Measurements from ENCODE around the gene TMEM150A. TPM values are rescaled to one million over a fixed set of nuclear protein-coding genes. Genes with fewer than 3 reads are reported as not detected.

TMEM150A gene
- total RNA-seq, 1 experiment from 2014 or later, result 25.3 TPM

DNA sequence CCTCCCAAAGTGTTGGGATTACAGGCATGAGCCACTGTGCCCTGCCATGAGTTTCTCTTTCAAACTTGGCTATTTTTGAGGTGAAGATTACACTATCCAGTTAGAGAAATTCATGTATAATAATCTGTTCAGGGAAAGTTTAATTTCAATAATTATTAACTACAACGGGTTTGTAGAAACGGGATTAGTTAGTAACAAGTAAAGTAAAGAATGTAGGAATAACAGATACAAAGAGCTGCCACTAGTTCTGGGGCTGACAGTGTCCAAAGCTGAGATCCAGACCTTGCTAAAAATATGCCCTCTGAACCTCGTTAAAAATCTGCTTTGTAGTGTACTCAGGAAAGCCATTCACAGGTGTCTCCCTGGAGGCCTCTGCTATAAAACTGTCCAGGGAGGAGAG lies 48.6 kb upstream of the TMEM150A start:
- no peak for DNase-seq
- ChIA-PET CTCF (interaction anchor here (0.6 to 3.6 kb wide), 2 partner anchors 13 to 14 kb away, joined by 5 to 12 read pairs; no protein-coding TSS in a partner anchor), POLR2A (no interaction called here)
- intact Hi-C loops (cut with micrococcal nuclease; ENCODE audit: unreplicated experiment), result no loop called here
- H3K4me1 Mint-ChIP-seq (ENCODE audit: low read depth, unreplicated experiment), result peaks cover 12% of the 10 kb centered on the region
- Histone ChIP-seq H3K4me1 (0 out of 2 replicates have a peak, but pooled peaks cover 5% of the 10 kb centered on the region), H3K36me3 (ENCODE audit: control insufficient read depth, insufficient read depth, low read length) (peaks cover 4% of the 10 kb centered on the region; the same call in 1 of the 2 replicates), H3K9me3 (no peaks in the 10 kb centered on the region), H3K27me3 (replicated peaks; ENCODE audit: control insufficient read depth, insufficient read depth, low read length) (no peaks in the 10 kb centered on the region), H3K4me3 (ENCODE audit: low read depth, low read length) (no peak overlapping the region)
- peaks cover 82% of the 10 kb centered on the region for H3K36me3 Mint-ChIP-seq (ENCODE audit: insufficient read depth, unreplicated experiment)
- BruUV-seq (replicated peaks), result no TSS peak
- H3K27me3 Mint-ChIP-seq (ENCODE audit: insufficient read depth, unreplicated experiment), result no peaks in the 10 kb centered on the region
- H3K9me3 Mint-ChIP-seq (ENCODE audit: unreplicated experiment), result no peaks in the 10 kb centered on the region
- TF ChIP-seq, protein P1, sequence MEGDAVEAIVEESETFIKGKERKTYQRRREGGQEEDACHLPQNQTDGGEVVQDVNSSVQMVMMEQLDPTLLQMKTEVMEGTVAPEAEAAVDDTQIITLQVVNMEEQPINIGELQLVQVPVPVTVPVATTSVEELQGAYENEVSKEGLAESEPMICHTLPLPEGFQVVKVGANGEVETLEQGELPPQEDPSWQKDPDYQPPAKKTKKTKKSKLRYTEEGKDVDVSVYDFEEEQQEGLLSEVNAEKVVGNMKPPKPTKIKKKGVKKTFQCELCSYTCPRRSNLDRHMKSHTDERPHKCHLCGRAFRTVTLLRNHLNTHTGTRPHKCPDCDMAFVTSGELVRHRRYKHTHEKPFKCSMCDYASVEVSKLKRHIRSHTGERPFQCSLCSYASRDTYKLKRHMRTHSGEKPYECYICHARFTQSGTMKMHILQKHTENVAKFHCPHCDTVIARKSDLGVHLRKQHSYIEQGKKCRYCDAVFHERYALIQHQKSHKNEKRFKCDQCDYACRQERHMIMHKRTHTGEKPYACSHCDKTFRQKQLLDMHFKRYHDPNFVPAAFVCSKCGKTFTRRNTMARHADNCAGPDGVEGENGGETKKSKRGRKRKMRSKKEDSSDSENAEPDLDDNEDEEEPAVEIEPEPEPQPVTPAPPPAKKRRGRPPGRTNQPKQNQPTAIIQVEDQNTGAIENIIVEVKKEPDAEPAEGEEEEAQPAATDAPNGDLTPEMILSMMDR (IDR thresholded peaks at IDR 0.05; ENCODE audit: insufficient read depth in 1 of 2, low read depth in 1 of 2, low read length in 1 of 2, severe bottlenecking in 1 of 2, unreplicated experiment in 1 of 2), result no peak
- no peak overlapping the region for H3K4me3 Mint-ChIP-seq (ENCODE audit: unreplicated experiment)
- no peak overlapping the region for H3K27ac Mint-ChIP-seq (ENCODE audit: unreplicated experiment)

DNA sequence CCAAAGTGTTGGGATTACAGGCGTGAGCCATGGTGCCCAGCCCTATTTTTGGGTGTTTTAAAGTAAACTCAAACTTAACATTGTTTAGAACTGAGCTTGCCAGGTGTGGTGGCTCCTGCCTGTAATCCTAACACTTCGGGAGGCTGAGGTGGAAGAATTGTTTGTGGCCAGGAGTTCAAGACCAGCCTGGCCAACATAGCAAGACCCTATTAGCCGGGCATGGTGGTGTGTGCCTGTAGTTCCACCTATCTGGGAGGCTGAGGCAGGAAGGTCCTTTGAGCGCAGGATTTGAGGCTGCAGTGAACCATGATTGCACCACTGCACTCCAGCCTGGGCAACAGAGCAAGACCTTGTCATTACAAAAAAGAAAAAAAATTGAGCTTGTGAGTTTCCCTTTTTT lies 48.0 kb upstream of the TMEM150A start:
- H3K27me3 ChIP-seq (replicated peaks; ENCODE audit: control insufficient read depth, insufficient read depth, low read length), result no peaks in the 10 kb centered on the region
- peaks cover 4% of the 10 kb centered on the region for H3K36me3 ChIP-seq (ENCODE audit: control insufficient read depth, insufficient read depth, low read length)
- CTCF ChIA-PET, result interaction anchor here (0.6 to 3.6 kb wide), 2 partner anchors 13 kb away, joined by 5 to 12 read pairs; no protein-coding TSS in a partner anchor
- DNase-seq, result no peak
- no peaks in the 10 kb centered on the region for H3K9me3 Mint-ChIP-seq (ENCODE audit: unreplicated experiment)
- H3K36me3 Mint-ChIP-seq (ENCODE audit: insufficient read depth, unreplicated experiment), result peaks cover 89% of the 10 kb centered on the region
- TF ChIP-seq, protein P1 (IDR thresholded peaks at IDR 0.05; ENCODE audit: insufficient read depth in 1 of 2, low read depth in 1 of 2, low read length in 1 of 2, severe bottlenecking in 1 of 2, unreplicated experiment in 1 of 2), result no peak
- peaks cover 12% of the 10 kb centered on the region for H3K4me1 Mint-ChIP-seq (ENCODE audit: low read depth, unreplicated experiment)
- no peak overlapping the region for H3K4me3 ChIP-seq (ENCODE audit: low read depth, low read length)
- no peaks in the 10 kb centered on the region for H3K9me3 ChIP-seq
- intact Hi-C loops (cut with micrococcal nuclease; ENCODE audit: unreplicated experiment), result no loop called here
- POLR2A ChIA-PET, result interaction anchor here (0.6 kb wide), 1 partner anchor 87 kb away, joined by 4 read pairs; no protein-coding TSS in a partner anchor
- H3K4me3 Mint-ChIP-seq (ENCODE audit: unreplicated experiment), result no peak overlapping the region
- H3K27ac Mint-ChIP-seq (ENCODE audit: unreplicated experiment), result no peak overlapping the region
- H3K4me1 ChIP-seq, result 0 out of 2 replicates have a peak, but pooled peaks cover 5% of the 10 kb centered on the region
- BruUV-seq (replicated peaks), result no TSS peak
- H3K27me3 Mint-ChIP-seq (ENCODE audit: insufficient read depth, unreplicated experiment), result no peaks in the 10 kb centered on the region

DNA sequence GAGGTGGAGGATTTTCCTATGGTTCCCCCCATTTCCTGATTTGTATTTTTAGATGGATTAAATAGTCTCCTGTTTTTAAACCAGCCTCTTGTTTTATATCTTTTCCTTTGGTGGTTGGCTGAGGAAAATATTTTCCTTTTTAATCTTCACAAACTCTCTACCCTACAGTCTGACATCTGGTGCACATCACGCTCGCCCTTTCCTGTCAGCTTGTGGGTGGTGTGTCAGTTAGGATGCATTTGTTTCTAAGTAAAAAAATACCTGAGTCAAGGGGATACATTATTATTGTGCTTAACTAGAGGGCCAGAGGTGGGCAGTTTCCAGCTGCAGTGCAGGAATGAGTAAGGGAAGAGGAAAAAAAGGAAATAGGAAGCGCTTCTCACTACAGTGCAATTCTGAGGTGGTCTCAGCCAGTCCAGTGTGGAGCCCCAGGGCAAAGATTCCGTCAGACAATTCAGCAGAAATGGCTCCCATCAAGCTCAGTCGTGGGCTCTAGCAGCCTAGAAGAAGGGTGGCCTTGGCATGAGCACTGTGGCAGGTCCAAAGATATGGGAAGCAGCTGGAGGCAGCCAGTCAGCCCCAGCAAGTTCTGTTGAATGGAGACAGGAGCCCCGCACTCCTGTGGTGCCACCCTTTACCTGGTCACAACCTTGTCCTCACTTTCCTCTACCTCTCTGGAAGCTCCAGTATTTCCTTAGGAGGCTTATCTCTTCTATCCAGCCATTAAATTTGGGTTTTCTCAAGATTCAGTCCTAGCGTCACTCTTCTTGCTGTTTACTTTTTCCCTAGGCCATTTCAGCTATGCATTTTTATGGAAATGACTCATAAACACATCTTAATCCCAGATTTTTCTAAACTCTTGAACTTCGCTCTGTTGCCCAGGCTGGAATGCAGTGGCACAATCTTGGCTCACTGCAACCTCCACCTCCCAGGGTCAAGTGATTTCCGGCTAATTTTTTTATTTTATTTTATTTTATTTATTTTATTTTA lies 47.0 kb upstream of the TMEM150A start:
- no TSS peak for BruUV-seq (replicated peaks)
- H3K36me3 Mint-ChIP-seq (ENCODE audit: insufficient read depth, unreplicated experiment), result peaks cover 91% of the 10 kb centered on the region
- H3K27me3 Mint-ChIP-seq (ENCODE audit: insufficient read depth, unreplicated experiment), result no peaks in the 10 kb centered on the region
- Histone ChIP-seq H3K4me3 (ENCODE audit: low read depth, low read length) (no peak overlapping the region), H3K4me1 (0 out of 2 replicates have a peak, but pooled peaks cover 5% of the 10 kb centered on the region), H3K9me3 (no peaks in the 10 kb centered on the region), H3K36me3 (ENCODE audit: control insufficient read depth, insufficient read depth, low read length) (peaks cover 4% of the 10 kb centered on the region), H3K27me3 (replicated peaks; ENCODE audit: control insufficient read depth, insufficient read depth, low read length) (no peaks in the 10 kb centered on the region)
- no peak overlapping the region for H3K4me3 Mint-ChIP-seq (ENCODE audit: unreplicated experiment)
- intact Hi-C loops (cut with micrococcal nuclease; ENCODE audit: unreplicated experiment), result loop anchor here (5.0 kb wide), 1 partner anchor 58 kb away; no protein-coding TSS in a partner anchor
- H3K9me3 Mint-ChIP-seq (ENCODE audit: unreplicated experiment), result no peaks in the 10 kb centered on the region
- TF ChIP-seq, protein P1 (IDR thresholded peaks at IDR 0.05; ENCODE audit: insufficient read depth in 1 of 2, low read depth in 1 of 2, low read length in 1 of 2, severe bottlenecking in 1 of 2, unreplicated experiment in 1 of 2), result no peak
- H3K4me1 Mint-ChIP-seq (ENCODE audit: low read depth, unreplicated experiment), result peaks cover 12% of the 10 kb centered on the region
- CTCF ChIA-PET, result interaction anchor here (0.6 to 1.7 kb wide), 2 partner anchors 12 to 21 kb away, joined by 3 to 13 read pairs; no protein-coding TSS in a partner anchor
- POLR2A ChIA-PET, result no interaction called here
- H3K27ac Mint-ChIP-seq (ENCODE audit: unreplicated experiment), result no peak overlapping the region
- DNase-seq, result no peak
